ENCODE results near the gene WDR87.

WDR87 gene

DNA sequence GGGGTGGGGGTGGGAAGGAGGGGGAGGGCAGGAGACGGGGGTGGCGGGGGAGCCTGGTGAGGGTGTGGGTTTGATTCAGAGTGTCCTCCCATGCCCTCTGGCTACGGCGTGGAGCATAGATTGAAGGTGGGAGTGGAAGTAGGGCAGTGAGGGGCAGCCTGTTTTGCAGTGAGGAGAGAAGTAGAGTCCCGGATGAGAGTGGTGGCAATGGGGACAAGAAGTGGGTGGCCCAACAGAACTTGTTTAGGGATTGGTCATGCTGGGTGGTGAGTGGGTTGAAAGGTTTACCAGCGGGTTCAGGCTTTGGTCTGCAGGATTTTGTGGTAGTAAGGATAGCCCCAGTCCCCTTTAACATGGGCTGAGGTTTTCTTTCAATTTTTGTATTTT is 36.1 kb upstream of the WDR87 start:
- DNase-seq = no peak
- no peak overlapping the region for H3K4me3 ChIP-seq (ENCODE audit: low read depth, low read length)
- H3K36me3 ChIP-seq (replicated peaks) = peaks cover 5% of the 10 kb centered on the region
- TF ChIP-seq, protein P1, sequence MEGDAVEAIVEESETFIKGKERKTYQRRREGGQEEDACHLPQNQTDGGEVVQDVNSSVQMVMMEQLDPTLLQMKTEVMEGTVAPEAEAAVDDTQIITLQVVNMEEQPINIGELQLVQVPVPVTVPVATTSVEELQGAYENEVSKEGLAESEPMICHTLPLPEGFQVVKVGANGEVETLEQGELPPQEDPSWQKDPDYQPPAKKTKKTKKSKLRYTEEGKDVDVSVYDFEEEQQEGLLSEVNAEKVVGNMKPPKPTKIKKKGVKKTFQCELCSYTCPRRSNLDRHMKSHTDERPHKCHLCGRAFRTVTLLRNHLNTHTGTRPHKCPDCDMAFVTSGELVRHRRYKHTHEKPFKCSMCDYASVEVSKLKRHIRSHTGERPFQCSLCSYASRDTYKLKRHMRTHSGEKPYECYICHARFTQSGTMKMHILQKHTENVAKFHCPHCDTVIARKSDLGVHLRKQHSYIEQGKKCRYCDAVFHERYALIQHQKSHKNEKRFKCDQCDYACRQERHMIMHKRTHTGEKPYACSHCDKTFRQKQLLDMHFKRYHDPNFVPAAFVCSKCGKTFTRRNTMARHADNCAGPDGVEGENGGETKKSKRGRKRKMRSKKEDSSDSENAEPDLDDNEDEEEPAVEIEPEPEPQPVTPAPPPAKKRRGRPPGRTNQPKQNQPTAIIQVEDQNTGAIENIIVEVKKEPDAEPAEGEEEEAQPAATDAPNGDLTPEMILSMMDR (IDR thresholded peaks at IDR 0.05; ENCODE audit: low read depth, low read length, missing control alignments) = no peak
- H3K27me3 ChIP-seq (replicated peaks) = no peaks in the 10 kb centered on the region
- no peak overlapping the region for H3K27ac ChIP-seq
- in situ Hi-C loops (cut with HindIII; ENCODE audit: low pct_ligation_motif_present, low sequenced_read_pairs) = no loop called here

DNA sequence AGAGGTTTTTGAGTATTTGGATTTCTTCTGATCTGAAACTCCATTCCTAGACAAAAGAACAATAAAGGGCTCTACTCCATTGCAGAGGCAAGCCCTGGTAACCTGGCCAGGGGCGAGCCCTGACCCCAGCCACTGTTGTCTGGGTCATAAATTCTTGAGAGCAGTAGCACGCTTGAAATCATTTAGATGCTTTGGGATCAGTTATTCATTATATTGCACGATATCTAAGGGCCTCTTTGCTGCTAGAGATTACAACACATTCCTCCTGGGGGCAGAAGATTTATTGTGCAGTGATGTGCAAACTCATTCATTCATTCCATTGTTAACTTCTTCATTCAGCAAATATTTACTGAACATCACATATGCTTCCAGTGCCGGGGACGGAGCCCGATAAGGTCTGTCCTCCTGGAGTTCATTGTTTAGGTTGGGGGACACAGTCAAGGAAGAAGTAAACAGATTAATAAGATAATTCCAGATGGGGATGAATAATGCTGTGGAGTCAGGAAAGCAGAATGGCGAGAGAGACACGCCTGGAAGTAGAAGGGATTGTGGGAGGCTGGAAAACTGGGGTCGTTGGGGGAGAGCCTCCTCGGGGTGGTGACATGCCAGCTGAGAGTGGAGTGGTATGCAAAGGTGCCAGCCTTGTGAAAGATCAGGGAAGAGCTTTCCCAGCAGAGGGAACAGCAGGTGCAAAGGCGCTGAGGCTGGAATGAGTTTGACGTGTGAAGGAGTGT is 35.6 kb upstream of the WDR87 start:
- Histone ChIP-seq H3K27ac (no peak overlapping the region), H3K36me3 (replicated peaks) (peaks cover 5% of the 10 kb centered on the region), H3K27me3 (replicated peaks) (no peaks in the 10 kb centered on the region), H3K4me3 (ENCODE audit: low read depth, low read length) (no peak overlapping the region)
- no peak for DNase-seq
- TF ChIP-seq, protein P1 (IDR thresholded peaks at IDR 0.05; ENCODE audit: low read depth, low read length, missing control alignments) = no peak
- in situ Hi-C loops (cut with HindIII; ENCODE audit: low pct_ligation_motif_present, low sequenced_read_pairs) = no loop called here

DNA sequence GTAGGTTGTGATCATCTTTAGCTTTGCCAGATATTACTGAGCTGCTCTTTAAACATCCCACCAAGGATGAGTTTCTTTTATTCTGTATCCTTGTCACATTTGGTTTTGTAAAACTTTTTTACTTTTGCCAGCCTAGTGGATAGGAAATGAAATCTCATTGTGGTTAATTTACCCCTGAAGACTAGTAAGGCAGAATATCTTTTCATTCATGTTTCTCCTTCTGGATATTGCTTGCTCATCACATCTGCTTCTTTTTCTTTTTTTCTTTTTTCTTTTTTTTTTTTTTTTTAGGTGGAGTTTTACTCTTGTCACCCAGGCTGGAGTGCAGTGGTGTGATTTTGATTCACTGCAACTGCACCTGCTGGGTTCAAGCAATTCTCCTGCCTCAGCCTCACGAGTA is 32.0 kb upstream of the WDR87 start:
- no peak for DNase-seq
- TF ChIP-seq, protein P1 (IDR thresholded peaks at IDR 0.05; ENCODE audit: low read depth, low read length, missing control alignments) = no peak
- H3K27ac ChIP-seq = no peak overlapping the region
- no peaks in the 10 kb centered on the region for H3K27me3 ChIP-seq (replicated peaks)
- H3K36me3 ChIP-seq (replicated peaks) = peaks cover 3% of the 10 kb centered on the region
- in situ Hi-C loops (cut with HindIII; ENCODE audit: low pct_ligation_motif_present, low sequenced_read_pairs) = no loop called here
- H3K4me3 ChIP-seq (ENCODE audit: low read depth, low read length) = no peak overlapping the region

DNA sequence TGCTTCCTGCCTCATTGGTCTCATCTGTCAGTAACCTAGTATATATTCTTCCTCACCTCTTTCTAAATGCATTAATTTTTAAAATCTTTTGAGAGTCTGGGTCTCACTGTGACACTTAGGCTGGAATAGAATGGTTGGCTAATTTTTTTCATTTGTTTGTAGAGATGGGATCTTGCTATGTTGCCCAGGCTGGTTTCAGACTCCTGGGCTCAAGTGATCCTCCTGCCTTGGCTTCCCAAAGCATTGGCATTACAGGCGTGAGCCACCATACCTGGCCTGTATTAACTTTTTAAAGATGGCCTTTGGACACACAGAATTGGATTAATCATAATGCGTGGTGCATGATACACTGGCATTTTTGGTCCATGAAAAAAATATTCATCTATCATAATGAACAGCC is 30.5 kb upstream of the WDR87 start:
- in situ Hi-C loops (cut with HindIII; ENCODE audit: low pct_ligation_motif_present, low sequenced_read_pairs) = no loop called here
- Histone ChIP-seq H3K27ac (no peak overlapping the region), H3K36me3 (replicated peaks) (no peaks in the 10 kb centered on the region), H3K27me3 (replicated peaks) (no peaks in the 10 kb centered on the region), H3K4me3 (ENCODE audit: low read depth, low read length) (no peak overlapping the region)
- no peak for DNase-seq
- TF ChIP-seq, protein P1 (IDR thresholded peaks at IDR 0.05; ENCODE audit: low read depth, low read length, missing control alignments) = no peak

DNA sequence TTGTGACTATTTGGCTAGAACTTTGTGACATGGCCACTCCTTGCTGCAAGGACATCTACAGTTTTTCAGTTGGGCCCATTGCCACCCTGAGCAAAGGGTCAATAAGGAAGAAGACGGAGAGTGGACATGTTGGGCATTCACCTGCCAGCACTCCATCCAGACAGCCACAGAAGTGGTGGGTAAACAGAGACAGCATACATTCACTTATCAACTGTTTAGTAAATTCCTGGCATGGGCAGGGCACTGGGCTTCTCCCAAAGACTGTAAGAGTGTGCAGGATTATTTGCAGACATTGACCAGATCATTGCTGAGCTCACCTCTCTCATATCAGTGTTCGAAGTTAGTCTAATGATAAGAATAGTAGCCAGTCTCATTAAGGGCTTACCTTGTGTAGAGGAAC is 29.8 kb upstream of the WDR87 start:
- TF ChIP-seq, protein P1 (IDR thresholded peaks at IDR 0.05; ENCODE audit: low read depth, low read length, missing control alignments) = no peak
- Histone ChIP-seq H3K36me3 (replicated peaks) (no peaks in the 10 kb centered on the region), H3K4me3 (ENCODE audit: low read depth, low read length) (no peak overlapping the region), H3K27ac (no peak overlapping the region), H3K27me3 (replicated peaks) (no peaks in the 10 kb centered on the region)
- in situ Hi-C loops (cut with HindIII; ENCODE audit: low pct_ligation_motif_present, low sequenced_read_pairs) = no loop called here
- no peak for DNase-seq

DNA sequence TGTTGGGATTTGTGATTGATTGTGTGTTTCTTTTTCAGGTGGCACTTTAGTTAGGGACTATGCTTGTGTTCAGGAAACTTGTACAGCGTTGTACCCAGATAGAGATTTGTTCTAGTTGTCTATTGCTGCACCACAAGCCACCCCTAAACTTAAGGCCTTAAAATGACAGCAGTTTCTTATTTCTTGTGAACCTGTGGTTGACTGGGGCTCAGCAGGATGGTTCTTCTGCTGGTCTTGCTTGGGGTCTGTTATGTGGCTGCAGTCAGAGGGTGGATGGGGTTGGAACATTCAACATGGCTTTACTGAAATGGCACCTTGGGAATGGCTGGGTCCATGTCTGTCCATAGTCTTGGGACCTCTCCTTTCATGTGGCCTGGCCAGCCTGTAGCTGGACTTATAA is 28.9 kb upstream of the WDR87 start:
- TF ChIP-seq, protein P1 (IDR thresholded peaks at IDR 0.05; ENCODE audit: low read depth, low read length, missing control alignments) = no peak
- DNase-seq = no peak
- Histone ChIP-seq H3K27me3 (replicated peaks) (no peaks in the 10 kb centered on the region), H3K36me3 (replicated peaks) (no peaks in the 10 kb centered on the region), H3K27ac (no peak overlapping the region), H3K4me3 (ENCODE audit: low read depth, low read length) (no peak overlapping the region)
- in situ Hi-C loops (cut with HindIII; ENCODE audit: low pct_ligation_motif_present, low sequenced_read_pairs) = no loop called here
